SJCRH30 (cell line): ENCODE measurements around the gene TMCC1. TPM values are rescaled to one million over a fixed set of nuclear protein-coding genes. Genes with fewer than 3 reads are reported as not detected.
A peak's percentile ranks its signal among the peaks of the same experiment; 100 is the strongest.

Experiments used
- DNase-seq, 2 experiments: peaks; one replicate each; pipeline ENCODE4 v3.0.0-alpha.2; 2015 to 2020
- H3K27ac ChIP-seq: fragments of 250-450 bp; sonication (Bioruptor Pico); 2 replicates; pipeline ENCODE4 v1.5.1; 2020; ENCODE audit warnings: mild to moderate bottlenecking, moderate library complexity
- H3K27me3 ChIP-seq: fragments of 250-450 bp; sonication (Bioruptor Pico); 2 replicates; pipeline ENCODE4 v1.5.1; 2020; ENCODE audit warnings: mild to moderate bottlenecking, moderate library complexity
- H3K36me3 ChIP-seq: fragments of 250-450 bp; sonication (Bioruptor Pico); 2 replicates; pipeline ENCODE4 v1.5.1; 2020; ENCODE audit warnings: mild to moderate bottlenecking, moderate library complexity
- H3K4me1 ChIP-seq: fragments of 250-450 bp; sonication (Bioruptor Pico); 2 replicates; pipeline ENCODE4 v1.5.1; 2020; ENCODE audit warnings: mild to moderate bottlenecking, moderate library complexity
- H3K4me3 ChIP-seq: fragments of 250-450 bp; sonication (Bioruptor Pico); 2 replicates; pipeline ENCODE4 v1.5.1; 2020; ENCODE audit warnings: mild to moderate bottlenecking, moderate library complexity
- H3K9me3 ChIP-seq: fragments of 250-450 bp; sonication (Bioruptor Pico); replicated peaks from 2 replicates; pipeline ENCODE4 v1.5.1; 2020; ENCODE audit warnings: mild to moderate bottlenecking, moderate library complexity
- total RNA-seq: library from RNA; depleted of rRNA; stranded (reverse); fragments of >200 nt; shearing (Covaris generic); gene quantifications from 2 replicates; pipeline ENCODE4 v1.2.3, GENCODE V29; 2014

The TMCC1 gene
- total RNA-seq, 1 experiment from 2014 or later, result 22.1 TPM

- H3K9me3 ChIP-seq, result no peaks in the 10 kb centered on the region
- no peak overlapping the region for H3K4me3 ChIP-seq
- H3K27me3 ChIP-seq, result no peaks in the 10 kb centered on the region
- H3K4me1 ChIP-seq, result peaks cover 17% of the 10 kb centered on the region; the same call in 1 of the 2 replicates
- no peak overlapping the region for H3K27ac ChIP-seq
- DNase-seq, result no peak
- H3K36me3 ChIP-seq, result no peaks in the 10 kb centered on the region
Measured at GRCh38 chr3:129609591-129610182, 283.8 kb downstream of the TMCC1 start.

GRCh38 chr3:129608936-129609590, 284.4 kb downstream of the TMCC1 start:
- H3K4me3 ChIP-seq, result no peak overlapping the region
- H3K36me3 ChIP-seq, result no peaks in the 10 kb centered on the region
- no peaks in the 10 kb centered on the region for H3K9me3 ChIP-seq
- H3K27me3 ChIP-seq, result no peaks in the 10 kb centered on the region
- DNase-seq, result no peak
- H3K4me1 ChIP-seq, result peaks cover 21% of the 10 kb centered on the region
- no peak overlapping the region for H3K27ac ChIP-seq

- no peaks in the 10 kb centered on the region for H3K9me3 ChIP-seq
- H3K4me3 ChIP-seq, result no peak overlapping the region
- H3K4me1 ChIP-seq, result peaks cover 29% of the 10 kb centered on the region
- H3K27me3 ChIP-seq, result no peaks in the 10 kb centered on the region
- peak; percentile 57 to 67 for DNase-seq
- no peaks in the 10 kb centered on the region for H3K36me3 ChIP-seq
- H3K27ac ChIP-seq, result no peak overlapping the region
Measured at GRCh38 chr3:129608087-129608935, 285.2 kb downstream of the TMCC1 start.

GRCh38 chr3:129607391-129608068, 286.0 kb downstream of the TMCC1 start:
- no peak for DNase-seq
- Histone ChIP-seq H3K4me3 (peak overlapping the region; percentile 84), H3K27ac (peak overlapping the region; percentile 77), H3K36me3 (no peaks in the 10 kb centered on the region), H3K27me3 (no peaks in the 10 kb centered on the region), H3K4me1 (peaks cover 28% of the 10 kb centered on the region), H3K9me3 (no peaks in the 10 kb centered on the region)

- Histone ChIP-seq H3K4me1 (peaks cover 21% of the 10 kb centered on the region), H3K27me3 (no peaks in the 10 kb centered on the region), H3K27ac (peak within 1 kb of the TSS; percentile 77), H3K9me3 (no peaks in the 10 kb centered on the region), H3K4me3 (peak within 1 kb of the TSS; percentile 84), H3K36me3 (no peaks in the 10 kb centered on the region)
- peak; percentile 80 to 85 for DNase-seq
Measured at GRCh38 chr3:129606636-129607390, 286.7 kb downstream of the TMCC1 start, which contains the start of gene PLXND1. PLXND1 (minus strand) TSS chr3:129606676; CDS start chr3:129606639, 37 bp downstream.

GRCh38 chr3:129605922-129606635, 287.4 kb downstream of the TMCC1 start:
- no peaks in the 10 kb centered on the region for H3K9me3 ChIP-seq
- peaks cover 19% of the 10 kb centered on the region for H3K4me1 ChIP-seq
- peak; percentile 60 to 66 for DNase-seq
- no peaks in the 10 kb centered on the region for H3K36me3 ChIP-seq
- peak overlapping the region; percentile 65 for H3K27ac ChIP-seq
- H3K27me3 ChIP-seq, result no peaks in the 10 kb centered on the region
- peak overlapping the region; percentile 83 for H3K4me3 ChIP-seq

- H3K27me3 ChIP-seq, result no peaks in the 10 kb centered on the region
- H3K27ac ChIP-seq, result peak overlapping the region; percentile 65
- H3K9me3 ChIP-seq, result no peaks in the 10 kb centered on the region
- peak; percentile 51 to 56 for DNase-seq
- peaks cover 19% of the 10 kb centered on the region for H3K4me1 ChIP-seq
- H3K36me3 ChIP-seq, result no peaks in the 10 kb centered on the region
- peak overlapping the region; percentile 83 for H3K4me3 ChIP-seq
Measured at GRCh38 chr3:129605203-129605921, 288.1 kb downstream of the TMCC1 start.

- no peaks in the 10 kb centered on the region for H3K9me3 ChIP-seq
- no peak for DNase-seq
- H3K36me3 ChIP-seq, result no peaks in the 10 kb centered on the region
- no peaks in the 10 kb centered on the region for H3K27me3 ChIP-seq
- H3K27ac ChIP-seq, result no peak overlapping the region
- H3K4me3 ChIP-seq, result peak overlapping the region; percentile 83
- H3K4me1 ChIP-seq, result peaks cover 19% of the 10 kb centered on the region
Measured at GRCh38 chr3:129604767-129605166, 288.7 kb downstream of the TMCC1 start.

GRCh38 chr3:129603991-129604749, 289.3 kb downstream of the TMCC1 start:
- Histone ChIP-seq H3K9me3 (no peaks in the 10 kb centered on the region), H3K27me3 (no peaks in the 10 kb centered on the region), H3K36me3 (no peaks in the 10 kb centered on the region), H3K4me3 (peak overlapping the region; percentile 83), H3K27ac (no peak overlapping the region; the same call in 1 of the 2 replicates), H3K4me1 (peaks cover 19% of the 10 kb centered on the region)
- DNase-seq, result no peak

GRCh38 chr3:129603561-129603942, 290.0 kb downstream of the TMCC1 start:
- H3K4me1 ChIP-seq, result peaks cover 19% of the 10 kb centered on the region
- no peaks in the 10 kb centered on the region for H3K27me3 ChIP-seq
- no peak for DNase-seq
- no peaks in the 10 kb centered on the region for H3K36me3 ChIP-seq
- no peaks in the 10 kb centered on the region for H3K9me3 ChIP-seq
- H3K27ac ChIP-seq, result peak overlapping the region; percentile 13
- no peak overlapping the region; the same call in 1 of the 2 replicates for H3K4me3 ChIP-seq

GRCh38 chr3:129602730-129603560, 290.6 kb downstream of the TMCC1 start:
- H3K4me1 ChIP-seq, result peaks cover 24% of the 10 kb centered on the region
- no peaks in the 10 kb centered on the region for H3K36me3 ChIP-seq
- H3K27me3 ChIP-seq, result no peaks in the 10 kb centered on the region
- no peak overlapping the region; the same call in 1 of the 2 replicates for H3K4me3 ChIP-seq
- peak overlapping the region; percentile 13 for H3K27ac ChIP-seq
- peak; percentile 85 to 86 for DNase-seq
- H3K9me3 ChIP-seq, result no peaks in the 10 kb centered on the region

GRCh38 chr3:129602309-129602708, 291.2 kb downstream of the TMCC1 start:
- Histone ChIP-seq H3K27me3 (no peaks in the 10 kb centered on the region), H3K27ac (no peak overlapping the region), H3K9me3 (no peaks in the 10 kb centered on the region), H3K4me1 (peaks cover 30% of the 10 kb centered on the region), H3K4me3 (no peak overlapping the region), H3K36me3 (no peaks in the 10 kb centered on the region)
- no peak for DNase-seq
